ACC112 (cell line): ENCODE measurements around the gene XCR1.

Source experiments
- H2AFZ ChIP-seq: fragments of 200-600 bp; sonication (generic); one replicate; pipeline ENCODE4 v1.6.0; 2017; ENCODE audit warnings: antibody characterized with exemption, low read length; ENCODE audit not compliant: unreplicated experiment
- H3K27ac ChIP-seq: fragments of 200-600 bp; sonication (generic); 2 replicates; pipeline ENCODE4 v1.5.1; 2014; ENCODE audit warnings: low read depth, mild to moderate bottlenecking, antibody characterized with exemption, low read length, moderate library complexity
- H3K27me3 ChIP-seq: fragments of 200-600 bp; sonication (generic); 2 replicates; pipeline ENCODE4 v1.6.1; 2014; ENCODE audit warnings: mild to moderate bottlenecking, antibody characterized with exemption, low read length, moderate library complexity, mixed read lengths; ENCODE audit not compliant: insufficient read depth
- H3K36me3 ChIP-seq: fragments of 200-600 bp; sonication (generic); 2 replicates; pipeline ENCODE4 v1.6.1; 2016; ENCODE audit warnings: mild to moderate bottlenecking, antibody characterized with exemption, low read length, moderate library complexity, mixed read lengths; ENCODE audit not compliant: insufficient read depth
- H3K4me1 ChIP-seq: fragments of 200-600 bp; sonication (generic); one replicate; pipeline ENCODE4 v1.6.1; 2016; ENCODE audit warnings: low read length, mixed read lengths; ENCODE audit not compliant: insufficient read depth, unreplicated experiment, control insufficient read depth
- H3K4me3 ChIP-seq: fragments of 200-600 bp; sonication (generic); 2 replicates; pipeline ENCODE4 v1.5.1; 2014; ENCODE audit warnings: mild to moderate bottlenecking, low read depth, low read length
- H3K79me2 ChIP-seq: fragments of 200-600 bp; sonication (generic); one replicate; pipeline ENCODE4 v1.6.0; 2016; ENCODE audit warnings: low read length; ENCODE audit not compliant: control insufficient read depth, unreplicated experiment, insufficient read depth

The XCR1 gene, protein sequence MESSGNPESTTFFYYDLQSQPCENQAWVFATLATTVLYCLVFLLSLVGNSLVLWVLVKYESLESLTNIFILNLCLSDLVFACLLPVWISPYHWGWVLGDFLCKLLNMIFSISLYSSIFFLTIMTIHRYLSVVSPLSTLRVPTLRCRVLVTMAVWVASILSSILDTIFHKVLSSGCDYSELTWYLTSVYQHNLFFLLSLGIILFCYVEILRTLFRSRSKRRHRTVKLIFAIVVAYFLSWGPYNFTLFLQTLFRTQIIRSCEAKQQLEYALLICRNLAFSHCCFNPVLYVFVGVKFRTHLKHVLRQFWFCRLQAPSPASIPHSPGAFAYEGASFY

GRCh38 chr3:46027021-46027705 is at the start of gene XCR1:
XCR1 (minus strand) TSS chr3:46027483; CDS start chr3:46021947, 5,536 bp downstream.
- Histone ChIP-seq H2AFZ (no peak within 1 kb of the TSS), H3K27me3 (no peaks in the 10 kb centered on the region), H3K36me3 (no peaks in the 10 kb centered on the region), H3K79me2 (no peaks in the 10 kb centered on the region), H3K27ac (no peak within 1 kb of the TSS), H3K4me1 (no peaks in the 10 kb centered on the region), H3K4me3 (no peak within 1 kb of the TSS)

DNA sequence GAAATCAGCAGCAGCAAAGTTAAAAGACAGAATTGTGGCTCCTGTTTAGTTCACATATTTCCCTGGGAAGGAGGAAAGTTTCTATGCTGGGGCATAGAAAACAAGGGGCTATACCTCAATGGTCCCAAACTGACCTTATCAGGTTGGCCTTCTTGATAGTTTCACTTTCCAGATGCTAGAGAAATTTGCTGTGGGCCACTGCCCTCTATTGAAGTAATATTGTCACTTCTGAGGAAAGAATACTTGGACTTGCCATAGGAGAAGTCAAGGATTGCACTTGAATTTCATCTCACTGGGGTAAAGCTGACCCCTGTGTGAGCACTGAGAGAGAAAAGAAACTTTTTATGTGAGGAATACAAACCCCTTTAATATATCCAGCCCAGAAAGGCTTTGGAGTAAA is 49.3 kb upstream of the XCR1 start:
- H2AFZ ChIP-seq: peak overlapping the region; percentile 61
- no peaks in the 10 kb centered on the region for H3K27me3 ChIP-seq
- H3K4me3 ChIP-seq: no peak overlapping the region
- H3K4me1 ChIP-seq: no peaks in the 10 kb centered on the region
- no peaks in the 10 kb centered on the region for H3K79me2 ChIP-seq
- no peak overlapping the region for H3K27ac ChIP-seq
- H3K36me3 ChIP-seq: no peaks in the 10 kb centered on the region

- H3K4me1 ChIP-seq: no peaks in the 10 kb centered on the region
- peak overlapping the region; percentile 61 for H2AFZ ChIP-seq
- no peaks in the 10 kb centered on the region for H3K79me2 ChIP-seq
- H3K36me3 ChIP-seq: no peaks in the 10 kb centered on the region
- H3K4me3 ChIP-seq: no peak overlapping the region
- no peak overlapping the region for H3K27ac ChIP-seq
- H3K27me3 ChIP-seq: peaks cover 2% of the 10 kb centered on the region; the same call in 1 of the 2 replicates
Observed at GRCh38 chr3:46075816-46076215, 48.5 kb upstream of the XCR1 start.

GRCh38 chr3:46071222-46071858 is 44.1 kb upstream of the XCR1 start:
- no peaks in the 10 kb centered on the region for H3K4me1 ChIP-seq
- H2AFZ ChIP-seq: no peak overlapping the region
- H3K27ac ChIP-seq: no peak overlapping the region
- H3K79me2 ChIP-seq: no peaks in the 10 kb centered on the region
- H3K27me3 ChIP-seq: peaks cover 10% of the 10 kb centered on the region; the same call in 1 of the 2 replicates
- H3K36me3 ChIP-seq: no peaks in the 10 kb centered on the region
- H3K4me3 ChIP-seq: no peak overlapping the region

DNA sequence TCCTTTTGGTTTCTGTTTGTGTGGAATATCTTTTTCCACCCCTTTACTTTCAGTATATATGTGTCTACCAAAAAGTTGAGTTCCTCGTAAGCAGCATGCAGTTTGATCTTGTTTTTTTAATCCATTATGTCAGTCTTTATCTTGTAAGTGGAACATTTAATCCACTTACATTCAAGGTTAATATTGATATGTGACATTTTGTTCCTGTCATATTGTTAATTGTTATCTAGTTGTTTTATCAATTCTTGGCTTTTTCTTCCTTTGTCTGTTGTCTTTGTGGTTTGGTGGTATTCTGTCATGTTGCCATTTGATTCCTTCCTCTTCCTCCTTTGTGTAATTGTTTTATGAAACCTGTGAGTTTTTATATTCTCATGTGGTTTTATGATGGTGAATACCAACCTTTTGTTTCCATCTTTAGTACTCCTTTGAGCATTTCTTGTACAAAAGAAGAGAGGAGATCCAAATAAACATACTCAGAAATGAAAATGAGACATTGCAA is 43.4 kb upstream of the XCR1 start:
- no peak overlapping the region for H3K4me3 ChIP-seq
- no peak overlapping the region for H2AFZ ChIP-seq
- H3K36me3 ChIP-seq: no peaks in the 10 kb centered on the region
- H3K4me1 ChIP-seq: no peaks in the 10 kb centered on the region
- H3K79me2 ChIP-seq: no peaks in the 10 kb centered on the region
- H3K27ac ChIP-seq: no peak overlapping the region
- peaks cover 13% of the 10 kb centered on the region for H3K27me3 ChIP-seq

DNA sequence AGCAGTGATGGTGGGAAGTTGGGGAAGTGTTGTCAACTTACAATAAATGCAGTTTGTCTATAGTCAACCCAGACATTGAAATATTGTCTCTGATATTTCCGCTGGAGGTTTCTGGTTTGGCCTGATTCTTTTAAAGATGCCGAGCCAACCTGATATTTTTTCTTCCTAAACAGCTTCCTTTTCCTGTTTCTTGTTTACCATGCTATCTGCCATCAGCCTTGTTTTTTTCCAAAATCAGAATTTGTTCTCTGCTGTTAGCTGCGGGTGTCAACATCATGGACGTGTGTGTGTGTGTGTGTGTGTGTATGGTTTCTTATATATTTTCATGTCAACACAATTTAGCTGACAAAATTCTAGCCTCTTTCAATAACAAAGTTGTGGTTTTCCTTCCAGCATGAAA is 41.2 kb upstream of the XCR1 start:
- peaks cover 27% of the 10 kb centered on the region for H3K27me3 ChIP-seq
- H3K4me3 ChIP-seq: no peak overlapping the region
- H3K4me1 ChIP-seq: no peaks in the 10 kb centered on the region
- H3K27ac ChIP-seq: no peak overlapping the region
- H2AFZ ChIP-seq: no peak overlapping the region
- no peaks in the 10 kb centered on the region for H3K36me3 ChIP-seq
- H3K79me2 ChIP-seq: no peaks in the 10 kb centered on the region

- H3K27ac ChIP-seq: no peak overlapping the region
- no peak overlapping the region for H2AFZ ChIP-seq
- H3K27me3 ChIP-seq: peaks cover 37% of the 10 kb centered on the region
- H3K4me1 ChIP-seq: no peaks in the 10 kb centered on the region
- H3K4me3 ChIP-seq: no peak overlapping the region
- no peaks in the 10 kb centered on the region for H3K79me2 ChIP-seq
- H3K36me3 ChIP-seq: no peaks in the 10 kb centered on the region
Observed at GRCh38 chr3:46067401-46067800, 40.1 kb upstream of the XCR1 start.

DNA sequence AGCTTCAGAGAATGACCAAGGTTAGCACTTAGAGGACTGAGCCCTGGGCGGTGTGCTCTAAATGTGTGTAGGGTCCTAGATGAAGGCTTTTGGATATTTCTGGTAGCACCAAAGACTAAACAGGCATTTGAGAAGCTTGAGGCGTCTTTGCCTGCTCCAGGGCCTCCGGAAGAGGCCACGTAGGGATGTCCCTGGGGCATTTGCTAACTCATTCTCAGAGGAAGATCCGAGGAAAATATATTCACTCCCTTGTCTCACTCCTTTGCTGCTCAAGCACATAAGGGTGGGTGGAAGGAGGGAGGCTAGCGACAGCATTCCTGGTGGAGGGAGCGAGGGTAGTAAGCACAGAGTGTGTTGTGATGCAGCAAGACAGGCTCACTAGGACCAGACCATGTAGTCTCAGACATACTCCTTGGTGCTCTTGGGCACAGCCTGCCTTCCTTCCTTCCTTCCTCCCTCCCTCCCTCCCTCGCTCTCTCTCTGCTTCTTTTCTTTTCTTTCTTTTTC is 38.5 kb upstream of the XCR1 start:
- no peak overlapping the region for H2AFZ ChIP-seq
- H3K79me2 ChIP-seq: no peaks in the 10 kb centered on the region
- no peak overlapping the region for H3K27ac ChIP-seq
- H3K27me3 ChIP-seq: peaks cover 49% of the 10 kb centered on the region
- no peaks in the 10 kb centered on the region for H3K36me3 ChIP-seq
- H3K4me3 ChIP-seq: no peak overlapping the region
- H3K4me1 ChIP-seq: no peaks in the 10 kb centered on the region

DNA sequence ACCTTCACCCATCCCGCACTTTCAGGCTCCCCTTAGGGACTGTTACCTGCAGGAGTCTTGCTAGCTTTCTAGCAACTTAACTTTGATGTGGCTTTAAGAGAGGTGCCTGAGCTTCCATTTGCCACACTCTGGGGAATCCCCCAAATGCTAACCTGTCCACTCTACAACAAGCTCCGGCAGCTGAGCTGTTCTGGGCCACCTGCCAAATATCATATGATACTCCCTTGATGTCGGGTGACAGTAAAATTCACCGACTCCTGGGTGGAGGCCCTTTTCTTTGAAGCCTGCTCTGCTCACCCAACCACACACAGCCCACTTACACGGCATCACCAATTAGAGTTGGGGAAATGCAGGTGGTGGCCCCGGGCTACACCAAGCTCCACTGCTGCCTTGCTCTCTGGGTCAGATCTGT is 38.0 kb upstream of the XCR1 start:
- Histone ChIP-seq H3K27ac (no peak overlapping the region), H2AFZ (no peak overlapping the region), H3K36me3 (no peaks in the 10 kb centered on the region), H3K4me3 (no peak overlapping the region), H3K27me3 (peaks cover 51% of the 10 kb centered on the region), H3K79me2 (no peaks in the 10 kb centered on the region), H3K4me1 (no peaks in the 10 kb centered on the region)

- Histone ChIP-seq H3K79me2 (no peaks in the 10 kb centered on the region), H3K4me1 (no peaks in the 10 kb centered on the region), H3K27ac (no peak overlapping the region), H2AFZ (no peak overlapping the region), H3K36me3 (no peaks in the 10 kb centered on the region), H3K27me3 (peaks cover 71% of the 10 kb centered on the region), H3K4me3 (no peak overlapping the region)
Observed at GRCh38 chr3:46062679-46063078, 35.4 kb upstream of the XCR1 start.
